ENCODE results near the gene CDH20.

CDH20 gene

DNA sequence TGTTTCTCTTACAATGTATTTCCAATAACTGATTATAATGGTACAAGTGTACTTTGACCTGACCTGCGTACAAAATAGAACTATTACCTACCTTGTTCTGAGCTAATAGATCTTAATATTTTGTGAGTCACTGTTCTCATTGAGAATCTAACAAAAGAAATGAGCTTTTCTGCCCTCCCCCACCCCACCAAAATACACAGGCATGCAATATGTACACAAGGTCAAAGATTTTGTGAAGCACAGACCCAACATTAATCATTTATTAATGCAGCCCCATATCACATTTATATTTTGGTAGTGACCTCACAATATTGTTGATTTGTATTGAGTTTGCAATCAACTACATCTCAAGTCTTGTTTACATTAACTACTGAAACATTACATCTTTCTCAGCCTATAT lies 86.5 kb downstream of the CDH20 start:
- no peak for FAIRE-seq
- DNase-seq (ENCODE audit: insufficient read length, low spot score): no peak

DNA sequence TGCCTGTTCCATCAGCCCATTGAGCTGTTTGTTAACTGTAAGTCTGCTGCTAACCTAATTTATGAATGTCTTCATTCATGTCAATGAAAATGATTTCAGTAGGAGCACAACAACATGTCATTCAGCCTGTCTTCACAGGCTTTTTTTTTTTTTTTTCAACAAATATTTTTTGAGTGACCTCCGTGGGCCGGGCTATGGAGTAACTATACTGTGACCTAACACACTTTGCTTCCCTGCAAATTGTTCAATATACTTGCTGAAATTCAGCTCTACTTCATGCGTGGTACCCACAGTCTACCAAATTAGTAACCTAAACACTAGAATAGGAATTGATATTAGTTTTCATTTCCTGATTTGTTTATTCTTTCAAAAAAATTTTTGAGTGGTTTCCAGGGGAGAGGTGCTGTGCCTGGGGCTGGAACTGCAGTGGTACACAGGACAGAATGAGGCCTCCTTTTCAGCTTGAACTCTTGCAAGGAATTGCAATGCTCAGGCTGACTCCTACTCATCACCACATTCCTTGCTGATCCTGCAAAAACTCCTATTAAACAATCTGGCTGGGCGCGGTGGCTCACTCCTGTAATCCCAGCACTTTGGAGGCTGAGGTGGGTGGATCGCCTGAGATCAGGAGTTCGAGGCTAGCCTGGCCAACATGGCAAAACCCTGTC lies 87.1 kb downstream of the CDH20 start:
- DNase-seq (ENCODE audit: insufficient read length, low spot score): no peak
- no peak for FAIRE-seq

DNA sequence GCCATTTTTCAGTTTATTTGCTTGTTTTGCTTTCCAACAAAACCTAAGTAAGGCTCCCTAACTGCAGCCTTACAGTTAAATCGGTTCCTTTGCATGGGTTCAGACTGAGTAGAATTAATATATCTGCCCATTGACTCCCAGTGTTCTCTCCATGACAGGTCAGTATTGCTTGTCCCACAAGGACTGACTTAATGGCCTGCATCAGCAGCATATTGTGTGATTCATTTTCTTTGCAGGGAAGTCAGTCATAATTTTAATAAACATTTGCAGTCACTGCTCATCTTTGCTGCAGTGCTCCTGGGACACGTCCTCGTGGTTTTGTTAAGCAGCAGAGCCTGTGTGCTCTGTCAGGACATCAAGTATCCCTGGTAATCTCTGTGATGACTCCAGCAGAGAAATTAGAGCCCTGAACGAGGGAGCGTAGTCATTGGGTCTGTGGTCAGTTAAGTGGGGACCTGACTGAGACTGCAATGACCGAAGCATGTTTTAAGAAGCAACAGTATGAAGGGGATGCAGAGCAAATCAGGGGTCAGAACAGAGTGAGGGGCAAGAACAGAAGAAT lies 93.3 kb downstream of the CDH20 start:
- DNase-seq (ENCODE audit: insufficient read length, low spot score) (no peak), FAIRE-seq (no peak)

GRCh38 chr18:61428266-61428665 lies 95.0 kb downstream of the CDH20 start:
- FAIRE-seq (no peak), DNase-seq (ENCODE audit: insufficient read length, low spot score) (no peak)

GRCh38 chr18:61432590-61432989 lies 99.4 kb downstream of the CDH20 start:
- DNase-seq (ENCODE audit: insufficient read length, low spot score) (no peak), FAIRE-seq (no peak)

GRCh38 chr18:61435064-61435652 lies 101.9 kb downstream of the CDH20 start:
- FAIRE-seq (no peak), DNase-seq (ENCODE audit: insufficient read length, low spot score) (peak; percentile 2)

GRCh38 chr18:61443081-61443725 lies 110.0 kb downstream of the CDH20 start:
- DNase-seq (ENCODE audit: insufficient read length, low spot score) (no peak), FAIRE-seq (no peak)

GRCh38 chr18:61448316-61448715 lies 115.1 kb downstream of the CDH20 start:
- DNase-seq (ENCODE audit: insufficient read length, low spot score) (peak; percentile 31), FAIRE-seq (peak; percentile 54)

- no peak for FAIRE-seq
Observed at GRCh38 chr18:61459896-61460648, 126.8 kb downstream of the CDH20 start.

GRCh38 chr18:61464551-61465142 lies 131.4 kb downstream of the CDH20 start:
- FAIRE-seq: no peak

More at GRCh38 chr18:61459896-61460648, 126.8 kb downstream of the CDH20 start:
- DNase-seq (ENCODE audit: insufficient read length, low spot score): no peak

GRCh38 chr18:61466736-61467135 lies 133.5 kb downstream of the CDH20 start:
- DNase-seq (ENCODE audit: insufficient read length, low spot score) (no peak), FAIRE-seq (no peak)

More at GRCh38 chr18:61464551-61465142, 131.4 kb downstream of the CDH20 start:
- DNase-seq (ENCODE audit: insufficient read length, low spot score): no peak

DNA sequence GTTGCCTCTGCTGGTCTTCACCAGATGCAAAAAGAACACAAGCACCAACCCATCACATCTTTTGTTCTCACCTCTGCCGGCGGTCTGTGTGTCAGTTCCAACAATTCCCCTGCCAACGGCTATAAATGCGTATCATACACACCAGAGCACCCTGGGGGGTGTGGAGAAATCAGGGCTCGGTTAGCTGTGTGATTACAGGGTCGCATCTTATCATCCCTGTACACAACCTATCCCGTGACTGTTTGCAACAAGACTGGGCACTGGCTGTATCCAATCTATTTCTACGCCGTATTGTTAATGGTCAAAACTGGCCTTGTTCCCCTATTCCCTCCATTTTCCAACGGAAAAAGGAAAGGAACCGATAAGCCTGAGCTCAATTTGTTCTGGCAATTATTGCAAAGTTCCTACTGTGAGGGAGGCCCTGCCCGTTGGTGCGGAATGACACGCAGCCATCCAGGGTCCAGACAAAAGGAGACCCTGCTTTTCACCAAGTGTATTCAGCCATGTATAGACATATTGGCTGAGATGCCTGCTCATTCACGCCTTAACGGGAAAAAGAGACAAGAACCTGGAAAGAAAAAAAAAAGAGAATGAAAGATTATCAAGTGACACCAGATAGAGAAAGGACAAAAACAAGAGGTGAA lies 136.9 kb downstream of the CDH20 start:
- DNase-seq (ENCODE audit: insufficient read length, low spot score): no peak
- FAIRE-seq: no peak

DNA sequence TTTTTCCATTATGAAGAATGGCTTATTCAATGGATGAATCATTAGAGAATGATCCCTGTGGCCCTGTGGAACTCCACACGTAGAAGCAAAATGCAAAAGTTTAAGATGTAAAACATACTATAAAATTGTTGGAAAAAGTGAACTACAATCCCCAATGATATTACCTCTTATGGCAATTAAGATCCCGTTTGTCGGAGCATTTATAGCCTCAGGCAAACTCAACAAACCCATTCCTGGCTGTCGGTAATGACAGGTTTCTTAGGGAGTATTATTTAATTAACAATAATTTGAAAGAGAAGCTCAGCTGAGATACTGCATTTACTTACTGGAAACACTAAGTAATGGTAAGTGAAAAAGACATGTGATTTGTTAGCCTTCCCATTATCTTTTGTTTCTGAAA lies 138.3 kb downstream of the CDH20 start:
- no peak for DNase-seq (ENCODE audit: insufficient read length, low spot score)
- FAIRE-seq: no peak

DNA sequence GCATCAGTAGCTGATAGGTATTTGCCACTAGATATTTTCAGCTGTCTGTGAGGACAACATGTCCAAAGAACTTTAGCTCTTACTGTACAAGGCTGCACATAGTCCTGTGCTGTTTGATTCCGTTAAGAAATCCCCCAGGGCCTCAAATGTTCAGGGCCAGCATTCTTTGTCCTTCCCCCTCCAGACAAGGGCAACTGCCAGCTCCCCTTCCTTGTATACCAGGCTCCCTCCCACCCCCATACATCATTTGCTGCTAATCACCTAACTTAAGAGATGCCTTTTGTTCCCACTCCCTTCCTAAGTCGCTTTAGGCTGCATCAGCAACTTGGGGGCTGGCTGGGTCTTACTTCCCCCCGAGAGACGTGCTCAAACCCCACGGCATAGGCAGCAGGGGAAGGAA lies 138.7 kb downstream of the CDH20 start:
- DNase-seq (ENCODE audit: insufficient read length, low spot score): no peak
- FAIRE-seq: no peak

DNA sequence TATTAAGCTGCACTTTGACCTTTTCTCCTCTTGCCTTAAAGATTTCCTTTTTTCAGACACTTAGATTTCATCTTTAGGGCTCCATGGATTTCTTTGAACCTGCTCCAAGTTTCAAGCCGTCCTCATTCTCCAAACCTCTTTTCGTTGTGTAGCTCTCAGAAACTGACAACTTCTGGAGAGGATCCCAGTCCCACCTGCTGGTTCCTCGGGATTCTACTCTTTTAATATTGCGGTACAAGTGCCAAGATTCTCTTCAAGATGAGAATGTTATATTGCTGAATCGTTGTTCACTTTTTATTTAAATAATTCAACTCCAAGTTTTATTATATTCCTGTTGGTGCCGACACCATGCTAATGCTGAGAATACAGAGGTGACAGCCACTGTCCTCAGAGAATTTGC lies 141.1 kb downstream of the CDH20 start:
- no peak for FAIRE-seq
- no peak for DNase-seq (ENCODE audit: insufficient read length, low spot score)

DNA sequence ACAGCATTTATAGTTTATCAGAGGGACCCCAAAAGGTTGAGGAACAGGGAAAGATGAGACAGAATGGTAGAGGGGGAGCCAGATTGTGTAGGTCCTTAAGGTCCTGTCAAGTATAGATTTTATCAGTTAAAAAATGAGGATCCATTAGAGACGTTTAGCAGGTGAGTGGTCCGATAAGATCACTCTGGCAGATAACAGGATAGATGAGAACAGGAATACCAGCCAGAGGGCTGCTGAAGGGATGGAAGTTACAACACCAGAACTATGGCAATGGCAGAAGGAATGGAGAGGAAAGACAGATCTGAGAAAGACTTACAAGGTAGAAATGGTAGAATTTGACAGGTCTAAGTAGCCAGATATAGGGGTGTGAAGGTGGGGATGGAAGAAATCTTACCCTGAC lies 141.7 kb downstream of the CDH20 start:
- DNase-seq (ENCODE audit: insufficient read length, low spot score): no peak
- FAIRE-seq: no peak

GRCh38 chr18:61475931-61476330 lies 142.7 kb downstream of the CDH20 start:
- DNase-seq (ENCODE audit: insufficient read length, low spot score) (no peak), FAIRE-seq (no peak)

GRCh38 chr18:61489334-61489733 lies 156.1 kb downstream of the CDH20 start:
- FAIRE-seq (no peak), DNase-seq (ENCODE audit: insufficient read length, low spot score) (no peak)

- DNase-seq (ENCODE audit: insufficient read length, low spot score) (no peak), FAIRE-seq (no peak)
Observed at GRCh38 chr18:61496374-61496773, 163.1 kb downstream of the CDH20 start.

GRCh38 chr18:61497422-61497821 lies 164.2 kb downstream of the CDH20 start:
- no peak for DNase-seq (ENCODE audit: insufficient read length, low spot score)
- FAIRE-seq: no peak
